HG03520 (cell line): ENCODE results near the gene LRRC8B.

Source experiments
- ATAC-seq: cut with Tn5 transposase; IDR thresholded peaks from one replicate; pipeline ENCODE4 v1.9.1; 2021; ENCODE audit warnings: mild to moderate bottlenecking, moderate library complexity; ENCODE audit not compliant: unreplicated experiment

The LRRC8B gene

DNA sequence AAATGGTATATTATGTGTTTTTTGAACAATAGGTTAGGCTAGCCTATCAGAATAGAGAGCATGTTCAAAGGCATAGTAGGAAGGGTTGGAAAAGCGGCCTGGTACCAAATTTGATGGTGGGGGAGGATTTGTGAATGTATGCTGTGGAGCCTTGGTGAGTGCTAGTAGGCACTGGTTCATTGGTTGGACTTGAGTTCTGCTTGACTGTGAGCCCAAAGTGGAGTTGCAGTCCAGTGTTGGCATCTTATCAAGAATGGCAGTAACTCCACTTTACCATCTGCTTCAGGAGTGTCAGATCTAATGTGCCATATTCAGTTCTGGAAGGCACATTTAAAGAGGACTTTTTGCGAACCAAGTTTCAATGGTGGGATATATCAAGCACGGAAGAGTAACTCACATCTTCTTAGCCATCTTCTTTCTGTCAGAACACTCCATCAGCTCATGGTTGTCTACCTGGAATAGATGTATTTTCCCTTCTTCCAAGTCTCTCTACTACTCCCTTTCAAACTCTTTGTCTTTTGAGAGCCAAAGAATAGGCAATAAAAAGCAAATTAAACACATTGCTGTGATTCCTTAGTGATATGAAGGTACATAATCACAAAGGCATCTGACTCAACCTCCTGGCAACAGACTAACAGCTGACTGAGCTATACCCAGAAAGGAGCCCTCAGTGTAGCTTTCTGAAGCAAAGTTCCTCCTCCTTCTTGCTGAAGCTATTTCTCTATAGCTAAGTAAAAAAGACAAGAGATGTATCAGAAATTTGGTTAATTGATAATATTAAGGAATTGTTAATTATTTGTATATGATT lies 21.7 kb downstream of the LRRC8B start:
- no peak for ATAC-seq

DNA sequence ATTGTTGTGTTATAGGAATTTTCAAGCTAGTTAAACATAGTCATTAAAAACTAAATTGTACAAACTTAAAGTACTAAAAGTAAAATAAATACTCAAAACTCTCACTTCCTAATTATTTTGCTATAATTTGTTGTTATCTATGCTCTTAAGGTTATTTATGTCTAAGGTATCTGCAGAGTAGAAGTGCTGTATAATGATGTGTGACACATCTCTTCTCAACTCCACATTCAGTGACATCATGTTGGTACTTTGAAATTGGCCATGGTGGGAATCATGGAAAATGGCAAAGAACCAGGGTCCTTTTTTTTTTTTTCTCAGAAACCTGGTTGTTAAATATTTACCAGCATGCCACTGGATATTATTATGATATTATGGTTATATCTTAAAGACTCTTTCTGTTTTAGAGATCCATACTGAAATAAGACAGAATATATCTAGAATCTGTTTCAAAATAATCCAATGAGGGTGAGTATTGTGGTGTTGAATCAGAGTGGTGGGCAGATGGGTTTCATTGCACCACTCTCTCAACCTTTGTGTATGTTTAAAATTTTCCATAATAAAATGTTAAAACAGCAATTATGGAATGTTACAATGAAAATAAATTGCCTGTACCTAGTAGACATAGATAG lies 22.4 kb downstream of the LRRC8B start:
- no peak for ATAC-seq

DNA sequence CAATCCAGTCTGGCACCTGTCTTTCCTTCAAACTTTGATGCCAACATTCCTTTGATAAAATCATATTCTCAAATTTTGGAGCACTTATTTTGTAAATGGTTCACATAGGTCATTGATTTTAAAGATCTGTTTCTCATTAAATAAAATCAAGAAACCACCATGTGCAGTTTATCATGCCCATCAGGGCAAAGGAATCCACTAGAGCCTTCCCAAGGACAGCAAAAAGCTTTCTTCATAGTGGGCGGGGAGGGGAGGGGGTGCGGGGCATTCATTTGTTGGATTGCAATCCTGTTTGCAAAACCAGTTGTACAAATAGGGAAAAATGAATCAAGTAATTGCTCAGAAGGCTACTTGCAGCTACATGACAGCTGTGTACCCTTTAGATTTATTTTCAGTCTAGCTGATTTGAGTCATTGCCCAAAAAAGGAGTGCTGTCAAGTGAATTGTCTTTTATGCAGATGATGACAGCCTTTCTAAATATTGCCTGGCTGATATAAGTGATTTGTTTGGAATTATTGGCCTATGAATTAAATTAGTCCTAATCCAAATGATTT lies 23.0 kb downstream of the LRRC8B start:
- ATAC-seq, result no peak

DNA sequence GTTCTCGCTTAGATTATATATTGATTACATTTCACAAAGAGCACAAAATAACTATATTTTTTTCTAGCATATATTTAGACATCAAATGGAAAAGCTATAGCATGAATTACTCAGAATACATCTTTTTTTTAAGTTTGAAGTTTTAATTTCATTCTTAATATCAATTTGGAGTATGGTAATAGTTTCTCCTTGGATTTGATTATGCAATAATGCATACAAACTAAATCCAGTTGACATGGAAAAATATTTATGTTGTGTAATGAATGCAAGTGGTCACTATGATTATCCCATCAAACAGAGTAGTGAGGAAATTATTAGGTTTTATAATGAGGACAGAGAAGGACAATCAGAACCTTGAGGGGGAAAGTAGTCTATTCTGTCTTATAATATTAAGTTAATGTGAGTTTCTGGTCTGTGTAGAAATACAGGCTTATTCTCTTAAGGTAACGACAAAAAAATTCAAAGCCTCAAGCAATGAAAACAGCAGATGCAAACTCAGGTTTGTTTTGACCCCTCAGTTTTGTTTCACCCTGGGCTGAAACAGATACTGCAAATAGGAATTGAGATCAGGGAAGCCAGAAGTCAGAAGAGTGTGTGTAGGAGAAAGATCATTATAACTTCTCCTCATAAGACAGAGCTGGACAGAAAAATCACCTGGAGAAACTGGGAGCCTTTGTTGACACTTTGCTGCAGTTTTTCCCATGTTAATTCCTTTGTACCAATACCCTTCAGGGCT lies 23.7 kb downstream of the LRRC8B start:
- no peak for ATAC-seq

DNA sequence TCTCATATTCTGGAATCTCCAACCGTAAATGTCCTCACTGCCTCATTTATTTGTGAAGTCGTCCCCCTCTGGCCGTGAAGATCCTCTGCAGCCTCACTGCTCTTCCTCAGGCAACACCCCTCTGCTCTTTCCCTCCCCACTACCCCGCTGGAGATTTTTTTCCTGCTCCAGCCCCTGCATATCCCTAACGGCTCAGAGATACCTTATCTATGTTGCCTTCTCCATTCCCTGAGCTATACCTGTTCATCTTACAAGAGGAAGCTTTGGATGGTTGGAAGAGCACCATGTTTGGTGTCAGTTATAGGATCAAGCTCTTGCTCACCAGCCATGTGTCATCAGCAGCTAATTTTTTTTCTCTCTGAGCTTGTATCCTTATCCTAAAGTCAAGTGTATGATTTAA lies 26.4 kb downstream of the LRRC8B start:
- no peak for ATAC-seq

DNA sequence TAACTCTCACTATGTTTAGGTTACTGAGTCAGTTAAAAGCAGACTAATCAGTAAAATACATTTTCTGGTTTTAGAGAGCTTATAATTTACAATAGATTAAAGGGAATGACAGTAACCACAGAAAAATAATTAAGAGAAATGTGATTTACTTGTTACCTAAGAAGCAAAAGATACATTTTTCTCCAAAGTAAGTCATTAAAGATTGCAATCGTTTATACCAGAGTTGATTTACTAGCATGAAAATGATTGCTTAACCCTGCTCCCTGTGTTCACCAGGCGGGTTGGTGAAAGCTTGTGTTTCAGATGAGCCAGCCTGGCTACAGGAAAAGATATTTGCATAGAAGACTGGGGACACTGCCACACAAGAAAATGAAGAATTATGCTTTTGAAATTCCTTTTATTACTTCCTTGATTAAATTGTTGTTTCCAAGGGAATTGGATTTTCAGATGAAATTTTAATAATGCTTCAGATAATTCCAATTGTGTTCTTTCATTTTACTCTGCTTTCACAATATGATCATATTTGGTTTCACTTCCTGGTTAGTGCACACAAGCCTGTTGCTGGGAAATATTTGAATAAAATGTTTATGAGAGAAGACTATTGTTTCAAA lies 27.9 kb downstream of the LRRC8B start:
- ATAC-seq, result peak; percentile 60

DNA sequence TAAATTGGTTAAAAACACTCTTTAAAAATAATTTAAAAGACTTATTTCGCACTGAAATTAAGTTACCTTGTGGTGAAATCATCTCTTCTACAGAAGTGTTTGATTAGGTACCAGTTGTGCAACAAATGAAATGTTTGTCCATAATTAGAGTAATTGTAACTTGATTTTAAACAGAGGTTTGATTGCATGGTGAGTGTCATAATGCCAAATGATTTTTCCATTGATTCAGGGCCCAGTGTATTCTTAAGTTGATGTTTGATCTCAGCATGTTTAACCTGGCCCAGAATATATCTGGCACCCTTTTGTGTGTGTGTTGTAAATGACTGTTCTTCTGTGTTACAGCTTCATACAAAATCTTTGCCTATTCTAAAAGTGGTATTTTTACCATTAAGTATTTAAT lies 28.5 kb downstream of the LRRC8B start:
- ATAC-seq, result no peak

DNA sequence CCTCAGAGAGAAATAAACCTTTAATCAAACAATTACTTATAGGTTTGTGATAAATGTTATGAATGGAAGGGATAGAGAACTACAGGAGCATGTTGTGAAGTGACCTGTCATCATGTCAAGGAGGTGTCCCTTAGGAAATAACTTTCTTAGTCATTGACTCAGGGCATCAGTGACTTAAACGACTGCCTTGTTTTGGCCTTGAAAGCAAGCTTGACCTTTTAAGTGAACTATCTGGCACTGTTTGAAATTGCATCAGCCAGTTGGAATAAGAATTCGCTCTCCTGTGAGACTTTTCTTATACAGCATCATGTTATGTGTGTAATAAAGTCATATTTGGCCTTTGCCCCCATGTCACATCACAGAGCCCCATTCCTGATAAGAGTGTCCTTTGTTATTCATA lies 30.9 kb downstream of the LRRC8B start:
- ATAC-seq, result no peak

DNA sequence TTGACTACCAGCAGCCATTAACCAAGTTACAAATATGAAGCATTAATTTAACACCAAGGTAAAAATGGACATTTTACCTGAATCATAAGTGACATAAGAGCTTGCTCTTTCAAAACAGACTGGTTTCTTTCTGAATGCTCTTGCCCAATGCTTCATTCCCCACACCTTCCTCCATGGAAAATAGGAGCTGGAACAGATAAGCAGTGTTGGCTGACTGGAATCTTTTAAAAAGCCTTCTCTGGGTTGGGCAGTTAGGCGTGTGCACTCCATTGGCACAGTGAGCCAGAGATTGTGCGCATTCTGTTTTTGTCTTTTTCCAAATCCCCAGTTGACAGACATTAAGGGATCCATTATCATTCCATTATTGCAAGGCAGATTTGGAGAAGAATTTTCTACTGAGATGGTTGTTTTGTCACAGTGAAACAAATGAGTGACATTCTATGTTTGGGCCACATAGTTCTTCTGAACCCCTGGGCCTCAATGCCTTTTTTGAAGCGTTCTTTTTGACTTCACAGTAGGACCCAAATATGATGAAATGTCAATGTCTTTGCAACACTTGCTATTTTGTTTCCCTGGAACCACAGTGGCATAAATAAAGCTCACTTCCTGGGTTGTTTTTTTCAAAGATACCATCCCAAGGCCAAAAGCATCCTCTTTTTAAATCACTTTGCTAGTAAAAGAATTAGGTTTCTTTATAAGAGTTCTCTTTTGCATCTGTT lies 32.3 kb downstream of the LRRC8B start:
- no peak for ATAC-seq

DNA sequence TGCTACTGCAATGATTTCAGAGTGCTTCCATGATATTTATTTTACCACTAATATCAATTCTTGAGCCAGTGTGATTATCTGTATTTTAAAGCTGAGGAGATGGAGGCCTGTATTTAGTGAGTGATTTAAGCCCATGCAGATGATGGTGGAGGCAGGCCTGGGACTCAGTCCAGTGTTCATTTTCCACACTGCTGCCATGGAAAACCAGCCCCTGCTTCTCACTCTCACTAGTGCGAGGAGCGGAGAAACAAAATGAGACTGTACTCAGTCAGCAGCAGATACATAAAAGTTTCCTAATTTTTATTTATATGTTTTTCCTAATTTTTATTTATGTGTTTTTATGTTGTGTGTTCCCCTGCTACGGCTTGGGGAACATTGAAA lies 32.8 kb downstream of the LRRC8B start:
- no peak for ATAC-seq

DNA sequence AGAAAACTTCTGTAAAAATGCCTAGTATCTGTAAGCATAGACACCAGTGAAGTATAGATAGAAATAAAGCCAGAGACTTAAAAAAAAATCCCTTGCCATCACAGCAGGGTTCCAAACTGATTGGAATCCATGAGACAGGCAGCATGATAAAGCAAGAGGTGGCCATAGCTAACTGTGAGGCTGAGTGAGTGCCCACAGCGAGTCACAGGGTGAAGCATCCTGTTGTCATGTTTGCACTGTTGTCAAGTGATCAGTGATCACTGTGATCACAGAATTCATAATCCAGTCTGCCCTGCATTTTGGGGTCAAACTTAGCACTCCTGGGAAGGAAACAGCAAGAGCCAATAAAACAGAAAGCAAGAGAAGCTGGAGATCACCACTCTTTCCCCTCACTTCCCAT lies 33.3 kb downstream of the LRRC8B start:
- ATAC-seq, result no peak

DNA sequence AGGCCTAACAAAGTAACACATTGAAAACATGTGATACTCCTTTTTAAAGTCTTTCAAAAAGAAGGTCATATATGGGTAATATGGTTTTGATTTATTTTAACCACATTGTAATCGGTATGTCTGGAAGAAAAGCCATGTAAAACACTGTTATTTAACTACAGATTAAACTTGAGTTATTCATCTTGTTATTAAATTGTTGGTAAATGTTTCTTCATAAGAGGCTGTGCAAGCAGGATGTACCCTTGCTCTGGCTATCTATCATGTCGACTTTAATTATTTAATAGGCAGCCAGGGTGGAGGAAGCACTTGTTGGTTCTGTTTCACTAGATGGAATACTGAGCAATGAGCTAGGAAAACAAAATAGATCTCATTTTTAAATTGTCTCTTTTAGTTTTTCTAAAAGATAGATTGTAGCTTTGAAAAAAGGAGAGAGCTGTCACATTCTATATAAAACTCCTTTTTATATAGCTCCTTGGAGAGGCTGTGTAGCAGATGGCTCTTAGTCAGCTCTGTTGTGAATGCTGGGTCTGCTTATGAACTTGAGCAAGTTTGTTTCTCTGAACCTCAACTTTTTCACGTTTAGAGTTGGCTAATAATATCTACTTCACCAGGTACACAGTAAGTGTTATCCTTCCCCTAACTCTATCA lies 39.5 kb downstream of the LRRC8B start:
- no peak for ATAC-seq

DNA sequence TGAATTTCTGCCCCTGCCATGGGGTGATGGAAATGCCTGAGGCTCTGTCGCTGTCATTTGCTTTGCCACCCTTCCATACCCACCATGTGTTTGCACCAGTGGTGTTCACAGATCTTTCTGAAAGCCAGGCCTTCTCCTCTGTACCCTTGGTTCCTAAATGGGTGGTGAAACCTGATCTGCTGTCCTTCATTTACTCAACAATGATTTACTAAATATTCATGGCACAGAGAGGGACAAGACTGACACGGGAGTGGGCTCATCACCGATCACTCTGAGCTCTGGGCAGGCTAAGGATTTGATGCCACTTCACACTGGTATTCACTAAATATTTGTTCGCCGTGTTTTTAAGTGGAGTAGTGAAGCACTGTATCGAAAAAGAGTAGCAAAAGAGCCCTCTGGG lies 40.9 kb downstream of the LRRC8B start:
- no peak for ATAC-seq

DNA sequence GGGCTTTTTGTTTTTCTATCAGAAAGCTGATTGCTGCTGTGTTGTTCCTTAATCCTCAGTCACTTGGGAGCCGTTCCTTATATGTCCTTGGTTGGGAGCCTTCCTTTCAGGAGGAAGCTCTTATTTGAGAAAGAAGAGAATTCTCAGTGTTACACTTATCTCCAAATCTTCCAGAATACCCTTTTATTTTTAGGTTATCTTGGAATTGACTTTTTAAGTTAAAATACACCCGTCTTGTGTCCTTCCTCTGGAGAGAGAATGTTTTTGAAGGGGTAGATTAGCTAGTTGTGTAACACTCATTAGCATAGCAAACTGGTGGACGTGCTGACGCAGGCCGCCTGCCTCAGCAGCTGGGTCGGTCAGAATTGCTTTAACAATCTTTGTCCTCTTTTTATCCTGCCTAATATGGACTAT lies 42.1 kb downstream of the LRRC8B start:
- ATAC-seq, result no peak

DNA sequence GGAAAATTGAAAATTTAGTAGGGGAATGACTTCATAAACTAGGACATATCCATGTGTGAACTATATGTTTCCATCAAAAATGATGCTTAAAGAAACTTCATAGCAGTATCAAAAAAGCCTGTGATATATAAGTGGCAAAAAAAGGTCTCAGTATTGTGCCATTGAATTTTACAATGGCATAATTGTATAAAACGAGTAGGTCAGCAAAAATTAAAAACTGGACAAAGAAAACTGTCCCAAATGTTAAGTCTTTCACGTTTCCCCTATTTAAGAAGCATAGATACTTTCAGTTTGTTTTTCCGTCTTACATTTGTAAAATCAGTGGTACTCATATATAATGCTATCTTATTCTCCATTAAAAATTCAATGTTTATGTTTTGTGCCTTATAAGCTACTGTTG lies 43.2 kb downstream of the LRRC8B start:
- no peak for ATAC-seq

DNA sequence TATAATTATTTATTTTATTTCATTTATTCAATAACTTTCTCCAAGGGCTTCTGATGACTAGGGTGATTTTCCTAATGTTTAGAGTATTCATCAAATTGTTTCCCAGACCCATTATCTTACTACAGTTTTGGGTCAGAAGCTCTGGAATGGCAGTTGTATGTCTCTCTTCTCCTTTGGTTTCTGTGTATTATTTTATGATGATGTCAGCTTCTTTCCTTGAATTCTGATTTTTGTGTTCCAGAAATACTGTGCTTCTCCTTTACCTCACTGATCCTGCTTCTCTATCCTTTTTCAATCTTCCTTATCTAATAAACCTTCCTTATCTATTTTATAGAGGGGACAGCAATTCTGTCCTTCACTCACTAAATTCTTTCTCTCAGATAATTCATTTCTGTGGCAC lies 48.8 kb downstream of the LRRC8B start:
- no peak for ATAC-seq

DNA sequence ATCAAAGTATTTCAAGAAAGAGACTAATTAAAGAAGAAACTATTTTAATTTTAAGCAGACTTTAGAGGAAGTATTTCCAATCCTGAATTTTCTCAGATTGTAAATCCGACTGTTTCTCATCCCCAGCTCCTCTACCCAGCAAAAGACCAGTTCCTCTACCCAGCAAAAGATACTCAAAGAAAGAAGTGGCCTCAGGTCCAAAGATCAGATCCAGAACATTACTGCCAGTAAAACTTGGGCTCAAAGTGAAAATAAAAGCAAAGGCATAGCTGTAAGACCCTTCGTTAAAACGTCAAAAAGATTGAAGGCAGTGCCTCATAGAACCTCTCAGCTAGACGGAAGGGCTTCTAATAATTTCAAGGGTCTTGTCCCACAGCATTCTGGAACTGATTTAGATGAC lies 50.0 kb downstream of the LRRC8B start:
- ATAC-seq, result no peak

DNA sequence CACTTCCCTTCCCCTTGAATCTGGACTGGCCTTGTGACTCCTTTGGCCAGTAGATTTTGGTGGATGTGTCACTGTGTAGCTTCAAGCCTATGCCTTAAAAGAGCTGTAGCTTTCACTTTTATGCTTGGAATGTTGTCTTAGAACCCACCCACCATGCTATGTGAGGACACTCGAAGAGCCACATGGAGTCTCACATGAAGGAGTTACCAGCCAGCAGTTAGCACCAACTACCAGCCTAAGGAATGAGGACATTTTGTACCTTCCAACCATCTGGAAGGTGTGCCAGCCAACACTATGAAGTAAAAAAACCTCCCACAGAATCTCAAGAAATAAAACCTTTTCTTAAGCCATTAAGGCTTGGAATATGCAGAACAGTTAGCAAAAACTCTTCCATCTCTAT lies 50.6 kb downstream of the LRRC8B start:
- no peak for ATAC-seq

DNA sequence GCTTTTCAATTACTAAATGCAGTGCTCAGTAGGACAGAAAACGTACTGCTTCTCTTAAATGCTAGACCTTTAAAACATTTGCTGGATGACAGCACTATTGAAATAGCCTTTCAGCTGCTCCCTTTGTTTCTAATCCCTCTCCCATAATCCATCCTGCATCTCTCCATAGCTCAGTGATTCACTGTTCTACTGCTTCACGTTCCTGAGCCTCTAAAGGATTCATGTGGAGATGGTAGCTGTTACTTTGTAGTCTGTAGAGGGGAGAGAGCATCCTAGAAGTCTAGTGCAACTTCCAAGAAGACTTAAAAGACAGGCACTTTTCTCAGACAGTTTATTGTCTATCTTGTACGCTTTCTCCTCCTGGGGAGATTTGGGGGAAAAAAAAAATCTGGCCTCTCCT lies 51.4 kb downstream of the LRRC8B start:
- no peak for ATAC-seq

DNA sequence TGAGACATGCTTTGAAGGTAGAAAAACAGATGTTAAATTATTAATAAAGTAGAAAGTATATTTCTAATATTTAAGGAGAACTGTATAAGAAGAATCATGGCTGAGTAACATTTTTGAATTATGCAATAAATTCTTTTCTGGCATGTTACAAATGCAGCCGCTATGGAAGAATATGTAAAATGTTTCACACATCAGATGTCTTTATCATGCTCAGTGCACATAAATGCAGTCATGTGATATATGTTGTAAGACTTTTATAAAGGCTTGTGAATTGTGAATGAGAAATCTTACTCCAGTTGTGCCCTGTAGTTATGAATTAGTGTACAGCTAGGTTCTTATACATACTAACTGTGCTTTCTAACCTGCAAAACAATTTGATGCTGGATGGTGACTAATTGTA lies 53.5 kb downstream of the LRRC8B start:
- no peak for ATAC-seq
